ENCODE results near the gene LMTK3. TPM values are rescaled to one million over a fixed set of nuclear protein-coding genes. Genes with fewer than 3 reads are reported as not detected.

LMTK3 gene
- total RNA-seq, 4 donors from 2014 or later: not detected

DNA sequence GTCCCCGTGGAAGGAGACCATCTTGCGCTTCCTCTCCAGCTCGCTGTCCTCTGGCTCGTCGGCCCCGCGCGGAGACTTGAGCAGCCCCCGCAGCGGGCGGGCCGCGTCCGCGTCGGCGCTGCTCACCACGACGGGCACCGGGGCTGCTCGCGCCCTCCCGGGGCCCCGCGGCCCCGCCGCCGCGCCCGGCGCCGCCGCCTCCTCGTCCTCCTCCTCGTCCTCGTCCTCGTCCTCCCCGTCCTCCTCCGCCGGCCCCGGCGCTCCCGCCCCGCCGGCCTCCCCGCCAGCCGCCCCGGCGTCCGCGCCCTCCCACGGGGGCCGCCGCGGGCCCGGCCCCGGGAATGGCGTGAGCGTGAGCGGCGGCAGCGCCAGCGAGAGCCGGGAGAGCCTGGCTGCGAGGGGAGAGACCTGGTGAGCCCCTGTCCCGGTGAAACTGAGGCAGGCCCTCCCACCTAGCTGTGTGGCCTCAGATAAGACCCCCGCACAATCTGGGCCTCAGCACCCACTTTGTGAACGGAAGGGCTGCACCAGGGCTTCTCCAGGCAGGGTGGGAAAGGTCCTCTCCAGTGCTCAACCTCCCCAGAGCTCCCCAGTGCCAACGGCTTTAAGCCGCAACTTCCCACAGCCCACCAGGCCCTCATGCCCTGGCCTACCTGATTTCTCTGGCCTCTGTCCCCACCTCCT lies 17.8 kb downstream of the LMTK3 start:
- TF ChIP-seq, protein P1, sequence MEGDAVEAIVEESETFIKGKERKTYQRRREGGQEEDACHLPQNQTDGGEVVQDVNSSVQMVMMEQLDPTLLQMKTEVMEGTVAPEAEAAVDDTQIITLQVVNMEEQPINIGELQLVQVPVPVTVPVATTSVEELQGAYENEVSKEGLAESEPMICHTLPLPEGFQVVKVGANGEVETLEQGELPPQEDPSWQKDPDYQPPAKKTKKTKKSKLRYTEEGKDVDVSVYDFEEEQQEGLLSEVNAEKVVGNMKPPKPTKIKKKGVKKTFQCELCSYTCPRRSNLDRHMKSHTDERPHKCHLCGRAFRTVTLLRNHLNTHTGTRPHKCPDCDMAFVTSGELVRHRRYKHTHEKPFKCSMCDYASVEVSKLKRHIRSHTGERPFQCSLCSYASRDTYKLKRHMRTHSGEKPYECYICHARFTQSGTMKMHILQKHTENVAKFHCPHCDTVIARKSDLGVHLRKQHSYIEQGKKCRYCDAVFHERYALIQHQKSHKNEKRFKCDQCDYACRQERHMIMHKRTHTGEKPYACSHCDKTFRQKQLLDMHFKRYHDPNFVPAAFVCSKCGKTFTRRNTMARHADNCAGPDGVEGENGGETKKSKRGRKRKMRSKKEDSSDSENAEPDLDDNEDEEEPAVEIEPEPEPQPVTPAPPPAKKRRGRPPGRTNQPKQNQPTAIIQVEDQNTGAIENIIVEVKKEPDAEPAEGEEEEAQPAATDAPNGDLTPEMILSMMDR (IDR thresholded peaks at IDR 0.05; ENCODE audit: low read depth): no peak

DNA sequence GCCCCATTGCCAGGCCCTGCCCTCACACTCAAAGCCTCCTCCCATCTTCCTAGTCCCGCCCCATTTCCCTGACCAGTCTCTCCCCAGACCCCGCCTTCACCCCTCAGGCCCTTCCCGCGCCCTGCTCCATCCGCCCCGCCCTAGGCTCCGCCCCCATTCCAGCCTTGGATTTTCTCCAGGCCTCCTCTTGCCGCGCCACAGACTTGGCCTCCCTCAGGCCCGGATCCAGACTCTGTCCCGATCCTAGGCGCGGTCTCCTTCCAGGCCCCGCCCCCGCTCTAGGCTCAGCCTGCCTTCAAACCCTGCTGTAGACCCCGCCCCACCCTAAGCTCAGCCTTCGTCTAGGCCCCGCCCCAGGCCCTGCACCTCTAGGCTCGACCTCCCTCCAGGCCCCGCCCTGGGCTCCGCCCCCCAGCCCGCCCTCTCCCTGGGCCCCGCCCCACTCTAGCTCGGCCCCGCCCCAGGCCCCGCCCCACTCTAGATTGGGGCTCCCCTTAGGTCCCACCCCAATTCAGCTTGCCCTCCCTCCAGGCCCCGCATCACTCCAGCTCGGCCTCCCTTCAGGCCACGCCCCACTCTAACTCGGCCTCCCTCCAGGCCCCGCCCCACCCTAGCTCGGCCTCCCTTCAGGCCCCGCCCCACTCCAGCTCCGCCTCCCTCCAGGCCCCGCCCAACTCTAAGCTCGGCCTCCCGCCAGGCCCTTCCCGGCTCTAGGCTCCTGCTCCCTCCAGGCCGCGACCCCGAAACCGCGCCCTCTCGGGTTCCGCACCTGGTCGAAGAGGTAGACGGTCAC lies 18.5 kb downstream of the LMTK3 start:
- TF ChIP-seq, protein P1 (IDR thresholded peaks at IDR 0.05; ENCODE audit: low read depth): no peak

DNA sequence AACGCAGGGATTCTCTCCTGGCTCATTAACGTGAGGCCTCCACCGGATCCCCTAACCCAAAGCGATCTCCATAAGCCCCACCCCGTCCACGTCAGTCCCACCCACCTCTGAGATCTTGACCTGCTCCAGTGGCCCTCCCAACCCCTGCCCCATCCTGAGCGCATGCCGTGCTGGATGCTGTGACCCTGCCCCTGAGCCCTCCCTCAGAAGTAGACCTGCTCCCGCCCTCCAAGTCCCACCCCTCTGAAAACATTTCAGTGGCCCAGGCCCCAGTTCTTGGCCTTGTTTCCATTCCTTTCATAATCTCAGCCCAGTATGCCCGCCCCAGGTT lies 19.9 kb downstream of the LMTK3 start:
- TF ChIP-seq, protein P1 (IDR thresholded peaks at IDR 0.05; ENCODE audit: low read depth): no peak

DNA sequence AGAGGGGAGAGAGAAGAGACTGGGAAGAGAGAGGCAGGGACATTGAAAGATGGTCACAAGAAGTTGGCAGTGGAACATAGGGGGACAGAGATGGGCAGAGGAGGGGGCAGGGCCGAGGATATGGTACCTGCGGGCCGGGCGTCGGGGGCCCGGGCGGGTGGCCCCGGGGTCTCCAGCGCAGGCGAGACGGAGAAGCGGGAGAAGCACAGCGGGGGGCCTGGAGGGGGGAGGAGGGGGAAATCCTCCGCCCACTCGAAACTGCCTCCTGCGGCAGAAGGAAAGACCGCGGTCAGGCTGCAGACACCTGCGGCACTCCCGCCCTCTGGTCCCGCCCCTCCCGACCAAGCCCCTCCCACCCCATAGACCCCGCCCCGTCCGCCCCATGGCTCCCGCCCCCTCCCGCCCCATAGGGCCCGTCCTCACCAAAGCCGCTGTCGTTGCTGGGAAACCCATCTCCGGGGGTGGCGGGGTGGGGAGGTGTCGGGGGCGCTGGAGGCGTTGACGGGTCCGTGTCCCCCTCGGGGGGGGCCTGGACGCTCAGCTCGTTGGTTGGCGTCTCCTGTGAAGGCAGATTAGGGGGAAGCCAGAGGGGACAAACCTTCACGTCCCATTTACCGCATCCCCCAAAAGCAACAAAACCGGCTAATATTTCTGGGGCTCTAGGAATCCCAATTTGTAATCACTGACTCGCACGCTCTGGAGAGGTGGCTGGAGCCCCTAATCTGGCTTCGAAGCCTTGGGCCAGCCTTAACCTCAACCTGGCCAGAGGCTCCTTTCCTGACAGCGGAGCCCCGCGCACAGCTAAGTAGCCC lies 20.4 kb downstream of the LMTK3 start:
- TF ChIP-seq, protein P1 (IDR thresholded peaks at IDR 0.05; ENCODE audit: low read depth): no peak

DNA sequence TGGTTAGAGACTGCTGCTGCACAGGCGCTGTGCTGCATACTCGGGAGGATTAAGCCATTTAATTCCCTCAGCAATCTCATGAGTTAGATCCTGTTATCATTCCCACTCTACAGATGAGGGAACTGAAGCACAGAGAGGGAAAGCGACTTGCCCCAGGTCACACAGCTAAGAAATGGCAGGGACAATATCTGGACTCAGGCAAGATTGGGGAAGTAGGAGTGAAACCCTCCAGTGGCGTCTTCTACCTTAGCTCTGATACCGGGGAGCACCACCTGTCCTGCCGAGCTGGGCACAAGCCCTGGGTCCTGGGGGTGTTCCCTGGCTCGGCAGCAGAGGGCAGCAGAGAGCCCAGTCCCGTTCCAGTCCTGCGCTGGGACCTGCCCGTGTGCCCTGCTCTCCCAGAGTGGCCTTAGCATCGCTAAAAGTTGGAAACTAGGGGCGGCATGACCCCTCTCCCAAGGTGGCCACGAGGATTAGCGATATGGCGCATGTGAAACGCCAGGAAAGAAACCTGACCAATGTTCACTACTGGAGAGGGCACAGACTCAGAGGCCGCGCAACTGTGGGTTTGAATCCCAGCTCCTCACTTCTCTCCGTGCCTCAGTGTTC lies 21.9 kb downstream of the LMTK3 start:
- TF ChIP-seq, protein P1 (IDR thresholded peaks at IDR 0.05; ENCODE audit: low read depth): no peak

DNA sequence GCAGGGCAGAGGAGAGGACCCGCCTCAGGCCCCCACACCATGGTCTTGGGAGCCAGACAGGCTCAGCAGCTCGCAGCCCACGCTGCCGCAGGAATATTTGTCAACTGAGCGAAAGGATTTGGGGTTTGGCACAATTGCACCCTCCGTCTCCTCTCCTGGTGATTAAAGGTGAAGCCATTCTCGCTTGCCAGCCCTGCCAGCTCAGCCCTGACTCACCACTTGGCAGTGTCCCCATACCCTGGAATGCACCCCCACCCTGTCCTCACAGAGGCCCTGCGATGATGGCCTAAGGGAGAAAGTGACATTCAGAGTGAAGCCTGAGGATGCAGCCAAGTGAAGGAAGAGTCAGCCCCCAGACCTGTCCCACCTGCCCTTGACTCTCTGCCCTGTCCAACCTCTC lies 23.7 kb downstream of the LMTK3 start:
- TF ChIP-seq, protein P1 (IDR thresholded peaks at IDR 0.05; ENCODE audit: low read depth): no peak
